ENCODE measurements around the gene TST. TPM values are rescaled to one million over a fixed set of nuclear protein-coding genes. Genes with fewer than 3 reads are reported as not detected.

TST gene
- polyA plus RNA-seq, 1 donor (not counting 4 experiments of a cell fraction or from before 2014, with no cell fraction given) = 19.9 TPM

GRCh38 chr22:37047006-37047405, 27.8 kb upstream of the TST start:
- no peak overlapping the region for H3K27ac ChIP-seq (ENCODE audit: control insufficient read depth, insufficient read depth, low read length)
- no peaks in the 10 kb centered on the region for H3K9me3 ChIP-seq (ENCODE audit: control insufficient read depth, low read depth, low read length)
- DNase-seq (ENCODE audit: low read depth, low spot score) (no peak), FAIRE-seq (no peak)
- dilution Hi-C loops (cut with MboI; ENCODE audit: extremely low pct_ligation_motif_present, low sequenced_read_pairs) = no loop called here
- no peak for TF ChIP-seq CTCF (optimal IDR thresholded peaks at IDR 0.05 in 1 of 3, IDR thresholded peaks at IDR 0.05 in 1 of 3, conservative IDR thresholded peaks at IDR 0.05 in 1 of 3; ENCODE audit: extremely low read depth in 1 of 3, insufficient read depth in 2 of 3, low read length in 3 of 3)
- TF ChIP-seq EZH2 (IDR thresholded peaks at IDR 0.05; ENCODE audit: low read length) = no peak
- H2AFZ ChIP-seq (ENCODE audit: control insufficient read depth, low read length) = no peak overlapping the region
- H3K9me1 ChIP-seq (ENCODE audit: control insufficient read depth, extremely low read depth, insufficient read depth, low read length) = no peaks in the 10 kb centered on the region
- no peak overlapping the region for H3K4me2 ChIP-seq (ENCODE audit: control insufficient read depth, extremely low read depth, insufficient read depth, low read depth, low read length)
- H3K27me3 ChIP-seq (ENCODE audit: control insufficient read depth, extremely low read depth, insufficient read depth, low read length) = no peaks in the 10 kb centered on the region
- H3K4me1 ChIP-seq (ENCODE audit: control insufficient read depth, extremely low read depth, insufficient read depth, low read length) = peaks cover 6% of the 10 kb centered on the region
- no peak overlapping the region for H3K4me3 ChIP-seq (ENCODE audit: control insufficient read depth in 2 of 3, extremely low read depth in 1 of 3, insufficient read depth in 2 of 3, low read depth in 1 of 3, low read length in 3 of 3)
- H3K9ac ChIP-seq (ENCODE audit: control insufficient read depth, extremely low read depth, insufficient read depth, low read length) = no peak overlapping the region
- no peaks in the 10 kb centered on the region for H3K36me3 ChIP-seq (ENCODE audit: control insufficient read depth in 2 of 2, extremely low read depth in 1 of 2, insufficient read depth in 2 of 2, low read length in 2 of 2)
- H3K79me2 ChIP-seq (ENCODE audit: control insufficient read depth, insufficient read depth, low read length) = no peaks in the 10 kb centered on the region
- no peaks in the 10 kb centered on the region for H4K20me1 ChIP-seq (ENCODE audit: control insufficient read depth, extremely low read depth, insufficient read depth, low read length)

- no peak overlapping the region for H3K4me3 ChIP-seq (ENCODE audit: control insufficient read depth in 2 of 3, extremely low read depth in 1 of 3, insufficient read depth in 2 of 3, low read depth in 1 of 3, low read length in 3 of 3)
- FAIRE-seq (no peak), DNase-seq (ENCODE audit: low read depth, low spot score) (no peak)
- H3K9ac ChIP-seq (ENCODE audit: control insufficient read depth, extremely low read depth, insufficient read depth, low read length) = no peak overlapping the region
- no peaks in the 10 kb centered on the region for H3K27me3 ChIP-seq (ENCODE audit: control insufficient read depth, extremely low read depth, insufficient read depth, low read length)
- no peaks in the 10 kb centered on the region for H3K9me1 ChIP-seq (ENCODE audit: control insufficient read depth, extremely low read depth, insufficient read depth, low read length)
- H3K4me2 ChIP-seq (ENCODE audit: control insufficient read depth, extremely low read depth, insufficient read depth, low read depth, low read length) = no peak overlapping the region
- H3K79me2 ChIP-seq (ENCODE audit: control insufficient read depth, insufficient read depth, low read length) = no peaks in the 10 kb centered on the region
- no peaks in the 10 kb centered on the region for H3K36me3 ChIP-seq (ENCODE audit: control insufficient read depth in 2 of 2, extremely low read depth in 1 of 2, insufficient read depth in 2 of 2, low read length in 2 of 2)
- H3K27ac ChIP-seq (ENCODE audit: control insufficient read depth, insufficient read depth, low read length) = no peak overlapping the region
- H3K9me3 ChIP-seq (ENCODE audit: control insufficient read depth, low read depth, low read length) = no peaks in the 10 kb centered on the region
- H2AFZ ChIP-seq (ENCODE audit: control insufficient read depth, low read length) = no peak overlapping the region
- H3K4me1 ChIP-seq (ENCODE audit: control insufficient read depth, extremely low read depth, insufficient read depth, low read length) = peaks cover 4% of the 10 kb centered on the region
- dilution Hi-C loops (cut with MboI; ENCODE audit: extremely low pct_ligation_motif_present, low sequenced_read_pairs) = no loop called here
- H4K20me1 ChIP-seq (ENCODE audit: control insufficient read depth, extremely low read depth, insufficient read depth, low read length) = no peaks in the 10 kb centered on the region
- TF ChIP-seq EZH2 (IDR thresholded peaks at IDR 0.05; ENCODE audit: low read length) (no peak), CTCF (optimal IDR thresholded peaks at IDR 0.05 in 1 of 3, IDR thresholded peaks at IDR 0.05 in 1 of 3, conservative IDR thresholded peaks at IDR 0.05 in 1 of 3; ENCODE audit: extremely low read depth in 1 of 3, insufficient read depth in 2 of 3, low read length in 3 of 3) (no peak)
These were observed 27.3 kb upstream of the TST start for GRCh38 chr22:37046589-37046988.
